Loucy (cell line): ENCODE measurements around the gene DNAH11.

ENCODE experiments used
- H2AFZ ChIP-seq: fragments of 200-600 bp; sonication (generic); 2 replicates; pipeline ENCODE4 v1.6.0; 2016; ENCODE audit warnings: antibody characterized with exemption, mild to moderate bottlenecking, low read length, moderate library complexity
- H3F3A ChIP-seq: fragments of 200-600 bp; 2 replicates; pipeline ENCODE4 v1.6.0; 2016; ENCODE audit warnings: antibody characterized with exemption, low read depth, mild to moderate bottlenecking
- H3K27me3 ChIP-seq: fragments of 200-600 bp; sonication (generic); 2 replicates; pipeline ENCODE4 v1.6.1; 2014; ENCODE audit warnings: low read length, mild to moderate bottlenecking; ENCODE audit not compliant: insufficient read depth, poor library complexity, severe bottlenecking
- H3K36me3 ChIP-seq: fragments of 200-600 bp; sonication (generic); 2 replicates; pipeline ENCODE4 v1.6.1; 2016; ENCODE audit warnings: low read length; ENCODE audit not compliant: insufficient read depth
- H3K4me1 ChIP-seq: fragments of 200-600 bp; sonication (generic); 2 replicates; pipeline ENCODE4 v1.5.1; 2014; ENCODE audit warnings: low read length, mild to moderate bottlenecking; ENCODE audit not compliant: insufficient read depth, poor library complexity, severe bottlenecking
- H3K4me2 ChIP-seq: fragments of 200-600 bp; sonication (generic); 2 replicates; pipeline ENCODE4 v1.6.0; 2014; ENCODE audit warnings: antibody characterized with exemption, low read length, low read depth, mild to moderate bottlenecking; ENCODE audit not compliant: poor library complexity, severe bottlenecking
- H3K4me3 ChIP-seq: fragments of 200-600 bp; sonication (generic); 2 replicates; pipeline ENCODE4 v1.5.1; 2014; ENCODE audit warnings: low read length, mild to moderate bottlenecking, mixed read lengths; ENCODE audit not compliant: poor library complexity, severe bottlenecking
- H3K79me2 ChIP-seq: fragments of 200-600 bp; sonication (generic); 2 replicates; pipeline ENCODE4 v1.6.1; 2014; ENCODE audit warnings: low read length; ENCODE audit not compliant: insufficient read depth
- H3K9ac ChIP-seq: fragments of 200-600 bp; sonication (generic); 2 replicates; pipeline ENCODE4 v1.6.0; 2014; ENCODE audit warnings: mild to moderate bottlenecking, low read depth, low read length, moderate library complexity; ENCODE audit not compliant: poor library complexity, severe bottlenecking
- H3K9me2 ChIP-seq: fragments of 200-600 bp; sonication (generic); replicated peaks from 2 replicates; pipeline ENCODE4 v1.6.1; 2016; ENCODE audit warnings: low read depth, low read length, mixed read lengths
- H3K9me3 ChIP-seq: fragments of 200-600 bp; sonication (generic); 2 replicates; pipeline ENCODE4 v1.6.1; 2014; ENCODE audit warnings: mild to moderate bottlenecking, antibody characterized with exemption, low read length, low read depth; ENCODE audit not compliant: insufficient read depth
- H4K20me1 ChIP-seq: fragments of 200-600 bp; sonication (generic); 2 replicates; pipeline ENCODE4 v1.6.0; 2014; ENCODE audit warnings: antibody characterized with exemption, low read length, mild to moderate bottlenecking; ENCODE audit not compliant: insufficient read depth, poor library complexity, severe bottlenecking
- CTCF ChIP-seq: fragments of 200-600 bp; sonication (generic); conservative IDR thresholded peaks from 2 replicates; pipeline ENCODE4 v1.5.1; 2014; ENCODE audit warnings: mild to moderate bottlenecking, antibody characterized with exemption, low read length
- EZH2phosphoT487 ChIP-seq: fragments of 200-600 bp; IDR thresholded peaks from 2 replicates; pipeline ENCODE4 v1.6.1; 2018; ENCODE audit warnings: antibody characterized with exemption, mild to moderate bottlenecking, moderate library complexity, borderline replicate concordance

Gene DNAH11

GRCh38 chr7:21939136-21939857 lies 396.5 kb downstream of the DNAH11 start:
- H3K4me1 ChIP-seq, result peaks cover 64% of the 10 kb centered on the region

GRCh38 chr7:21939858-21940372 lies 397.1 kb downstream of the DNAH11 start:
- Histone ChIP-seq H4K20me1 (no peaks in the 10 kb centered on the region), H3K27me3 (no peaks in the 10 kb centered on the region), H3F3A (0 out of 2 replicates have a peak, but pooled peaks cover under 1% of the 10 kb centered on the region), H3K4me1 (peaks cover 62% of the 10 kb centered on the region), H2AFZ (no peak overlapping the region), H3K4me3 (peak overlapping the region; percentile 86), H3K9me3 (no peaks in the 10 kb centered on the region), H3K79me2 (peaks cover 96% of the 10 kb centered on the region), H3K9ac (peak overlapping the region; percentile 10), H3K36me3 (no peaks in the 10 kb centered on the region), H3K9me2 (no peaks in the 10 kb centered on the region), H3K4me2 (peak overlapping the region; percentile 80)
- TF ChIP-seq CTCF (no peak), EZH2phosphoT487 (no peak)

More at GRCh38 chr7:21939136-21939857, 396.5 kb downstream of the DNAH11 start:
- peak overlapping the region; percentile 80 for H3K4me2 ChIP-seq
- no peaks in the 10 kb centered on the region for H3K9me3 ChIP-seq
- H3K9me2 ChIP-seq, result no peaks in the 10 kb centered on the region
- no peaks in the 10 kb centered on the region for H3K36me3 ChIP-seq
- H2AFZ ChIP-seq, result no peak overlapping the region
- peaks cover 96% of the 10 kb centered on the region for H3K79me2 ChIP-seq
- H4K20me1 ChIP-seq, result no peaks in the 10 kb centered on the region
- no peaks in the 10 kb centered on the region for H3K27me3 ChIP-seq
- H3K4me3 ChIP-seq, result peak overlapping the region; percentile 0
- 0 out of 2 replicates have a peak, but pooled peaks cover 3% of the 10 kb centered on the region for H3F3A ChIP-seq
- TF ChIP-seq CTCF (no peak), EZH2phosphoT487 (no peak)
- H3K9ac ChIP-seq, result peak overlapping the region; percentile 10

GRCh38 chr7:21941611-21942141 lies 398.8 kb downstream of the DNAH11 start:
- peaks cover 60% of the 10 kb centered on the region for H3K4me1 ChIP-seq
- no peaks in the 10 kb centered on the region for H3K27me3 ChIP-seq
- H4K20me1 ChIP-seq, result no peaks in the 10 kb centered on the region
- H3K4me3 ChIP-seq, result peak overlapping the region; percentile 86
- no peaks in the 10 kb centered on the region for H3K36me3 ChIP-seq
- H3K79me2 ChIP-seq, result peaks cover 81% of the 10 kb centered on the region
- TF ChIP-seq EZH2phosphoT487, result no peak
- TF ChIP-seq CTCF, result no peak
- peaks cover 4% of the 10 kb centered on the region; the same call in 1 of the 2 replicates for H3F3A ChIP-seq
- H2AFZ ChIP-seq, result peak overlapping the region; percentile 61
- H3K9me2 ChIP-seq, result no peaks in the 10 kb centered on the region
- H3K4me2 ChIP-seq, result peak overlapping the region; percentile 80
- no peaks in the 10 kb centered on the region for H3K9me3 ChIP-seq
- peak overlapping the region; percentile 84 for H3K9ac ChIP-seq
